Metanephros (tissue), 1 donor: Measurements from ENCODE around the gene PEX5. TPM values are rescaled to one million over a fixed set of nuclear protein-coding genes. Genes with fewer than 3 reads are reported as not detected.

ENCODE experiments used
- total RNA-seq: library from RNA; depleted of rRNA; stranded (reverse); fragments of >200 nt; gene quantifications from one replicate; pipeline ENCODE4 v1.2.3, GENCODE V29; 2014

PEX5 gene
- total RNA-seq: 39.7 TPM

GRCh38 chr12:7189398-7190267 is at the start of gene PEX5:
TSS of gene PEX5 (plus strand) at chr12:7189686. CDS start at chr12:7190378, 692 bp downstream.

Other genes starting within 250 kb of the PEX5 start
- not detected for gene RNU7-1, start 245.9 kb upstream of the PEX5 start, total RNA-seq
- 146 TPM for gene C12orf57, start 245.7 kb upstream of the PEX5 start, total RNA-seq
- gene PTPN6, start 238.3 kb upstream of the PEX5 start, total RNA-seq: 21.1 TPM
- gene PHB2, start 219.0 kb upstream of the PEX5 start, total RNA-seq: 186 TPM
- 26.9 TPM for gene EMG1, start 218.8 kb upstream of the PEX5 start, total RNA-seq
- 32.3 TPM for gene LPCAT3, start 171.2 kb upstream of the PEX5 start, total RNA-seq
- 87.9 TPM for gene C1S, start 129.0 kb upstream of the PEX5 start, total RNA-seq
- gene C1R, start 97.2 kb upstream of the PEX5 start, total RNA-seq: 108 TPM
- 67.3 TPM for gene C1RL, start 80.5 kb upstream of the PEX5 start, total RNA-seq
- gene RBP5, start 60.8 kb upstream of the PEX5 start, total RNA-seq: 17.7 TPM
- 76.3 TPM for gene CLSTN3, start 59.3 kb upstream of the PEX5 start, total RNA-seq
- gene ACSM4, start 114.4 kb downstream of the PEX5 start, total RNA-seq: not detected